IMR-90 (cell line): ENCODE data around the gene HGD.

Experiments
- MXI1 ChIP-seq: IDR thresholded peaks from 2 replicates; pipeline ENCODE4 v1.6.1; 2012; ENCODE audit warnings: low read depth, mild to moderate bottlenecking, low read length, moderate library complexity, borderline replicate concordance
- NFE2L2 ChIP-seq: fragments of 150-350 bp; IDR thresholded peaks from 2 replicates; pipeline ENCODE4 v1.6.1; 2016; ENCODE audit warnings: low read depth, mild to moderate bottlenecking, low read length

GRCh38 chr3:120615847-120616609 is 66.0 kb downstream of the HGD start:
- TF ChIP-seq MXI1: no peak
- no peak for TF ChIP-seq NFE2L2
